ENCODE results near the gene KIAA1549.

- TF ChIP-seq EZH2 (IDR thresholded peaks at IDR 0.05) (no peak), POLR2AphosphoS5 (IDR thresholded peaks at IDR 0.05; ENCODE audit: borderline replicate concordance, low read depth, low read length) (no peak), FOXP2 (optimal IDR thresholded peaks at IDR 0.05; ENCODE audit: control extremely low read depth, extremely low read length, insufficient read depth) (no peak)
These were observed 101.8 kb downstream of the KIAA1549 start for GRCh38 chr7:138879356-138879755.
